Stimulated activated CD4-positive, alpha-beta T cell treated with anti-CD3 and anti-CD28 coated beads, Interleukin-4, amount 100 ng/mL, for 48 hours (primary cell): ENCODE data around the gene GPRIN2.
"Not testable (repeated sequence)": the region's sequence is repeated elsewhere in the genome, so short reads cannot be mapped to it uniquely, and the experiment has no call there.

ENCODE experiments used
- DNase-seq, 2 donors: peaks; one replicate each; pipeline ENCODE4 v3.0.0-alpha.2; 2020; ENCODE audit warnings: low read depth in 2 of 2

Gene GPRIN2

GRCh38 chr10:46537309-46537708, 19.1 kb downstream of the GPRIN2 start:
- DNase-seq: no peak

DNA sequence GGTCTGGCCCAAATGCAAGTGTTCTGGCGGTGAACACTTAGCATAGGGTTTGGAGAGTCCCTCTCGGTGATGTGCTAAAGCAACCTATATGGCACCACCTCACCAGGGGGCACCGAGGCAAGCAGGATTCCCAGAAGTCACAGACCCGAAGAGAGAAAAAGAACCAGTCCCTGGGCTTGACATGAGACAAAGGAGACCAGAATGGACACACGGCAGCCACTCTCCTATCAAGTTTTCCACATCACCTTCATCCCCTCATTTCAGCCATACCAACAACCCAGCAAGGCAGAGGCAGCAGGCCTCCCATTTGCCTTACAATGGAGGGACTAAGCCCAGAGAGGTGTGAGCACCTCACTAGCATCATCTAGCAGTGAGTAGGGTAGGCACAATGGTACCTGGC, 19.7 kb downstream of the GPRIN2 start:
- DNase-seq: no peak

DNA sequence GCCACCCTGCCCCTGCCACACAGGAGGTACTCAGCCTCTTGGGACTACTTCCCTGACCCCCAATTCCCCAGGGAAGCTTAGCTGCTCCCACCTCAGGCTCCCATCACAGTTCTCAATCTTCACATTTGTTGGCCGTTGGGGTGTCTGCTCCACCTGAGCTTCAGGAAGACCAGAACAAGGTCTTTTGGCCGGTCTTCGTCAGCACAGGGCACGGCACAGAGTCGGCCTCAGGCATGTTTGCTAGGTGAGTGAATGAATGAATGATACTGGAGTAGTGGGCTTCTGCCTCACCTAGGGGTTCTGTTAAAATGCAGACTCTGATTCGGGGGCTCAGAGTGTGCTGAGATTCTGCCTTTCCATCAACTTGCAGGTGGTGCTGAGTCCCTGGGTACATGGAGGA, 20.3 kb downstream of the GPRIN2 start:
- no peak for DNase-seq

DNA sequence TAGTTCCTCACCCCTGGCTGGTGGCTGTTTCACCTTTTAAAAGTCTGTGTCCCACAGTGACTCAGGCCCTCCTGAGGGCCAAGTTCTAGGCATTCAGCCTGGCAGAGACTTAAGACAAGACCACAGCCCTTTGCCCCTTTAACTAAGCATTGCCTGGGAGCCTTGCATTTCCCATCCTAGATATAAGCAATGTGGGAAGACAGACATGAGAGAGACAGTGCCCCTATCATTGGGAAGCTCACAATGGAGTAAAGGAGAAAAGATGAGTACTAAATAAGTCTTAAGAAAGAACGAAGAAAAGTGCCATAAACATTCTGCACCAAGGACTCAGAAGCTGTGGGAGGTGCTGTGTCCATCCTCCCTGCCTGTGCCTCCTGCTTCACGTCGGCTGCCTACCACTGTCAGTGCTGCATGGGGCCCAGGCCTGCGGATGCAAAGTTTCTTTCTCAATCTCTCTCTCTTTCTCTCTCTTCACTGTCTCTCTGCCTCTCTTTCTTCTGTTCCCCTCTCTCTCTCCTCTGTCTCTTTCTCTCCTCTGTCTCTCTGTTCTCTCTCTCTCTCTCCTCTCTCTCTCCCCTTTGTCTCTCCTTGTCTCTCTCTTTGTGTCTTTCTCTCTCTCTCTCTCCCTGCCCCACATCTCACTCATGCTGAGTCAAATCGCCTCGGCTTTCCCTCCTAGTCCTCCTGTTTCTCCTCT, 21.5 kb downstream of the GPRIN2 start:
- no peak for DNase-seq

GRCh38 chr10:46532256-46532655, 24.2 kb downstream of the GPRIN2 start:
- DNase-seq: not testable (repeated sequence)

DNA sequence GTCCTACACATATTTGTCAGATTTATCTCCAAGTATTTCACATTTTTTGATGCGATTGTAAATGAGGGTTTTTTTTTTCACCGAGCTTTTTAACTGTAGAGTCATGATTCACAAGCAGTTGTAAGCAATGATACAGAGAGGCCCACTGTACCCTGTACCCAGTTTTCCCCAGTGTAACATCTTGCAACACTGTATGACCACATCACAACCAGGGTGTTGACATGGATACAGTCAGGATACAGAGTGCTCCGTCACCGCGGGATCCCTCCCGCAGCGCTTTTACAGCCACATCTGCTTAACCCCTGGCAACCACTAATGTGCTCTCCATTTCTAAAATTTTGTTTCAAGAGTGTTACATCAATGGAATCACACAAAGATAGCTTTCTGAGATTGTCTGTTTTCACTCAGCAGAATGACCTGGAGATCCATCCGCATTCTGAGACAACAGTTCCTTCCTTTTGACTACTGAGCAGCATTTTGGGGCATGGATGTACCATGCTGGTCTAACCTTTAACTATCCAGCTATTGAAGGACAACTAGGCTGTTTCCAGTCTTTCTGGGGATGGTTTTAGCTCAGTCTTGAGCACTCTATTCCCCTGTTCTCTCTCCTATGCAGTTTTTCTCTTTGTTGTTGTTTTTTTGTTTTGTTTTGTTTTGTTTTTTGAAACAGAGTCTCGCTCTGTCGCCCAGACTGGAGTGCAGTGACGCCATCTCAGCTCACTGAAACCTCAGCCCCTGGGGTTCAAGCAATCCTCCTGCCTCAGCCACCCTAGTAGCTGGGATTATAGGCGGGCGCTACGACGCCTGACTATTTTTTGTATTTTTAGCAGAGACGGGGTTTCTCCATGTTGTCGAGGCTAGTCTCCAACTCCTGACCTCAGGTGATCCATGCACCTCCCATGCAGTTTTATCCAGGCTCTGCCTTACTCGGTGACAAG, 25.9 kb downstream of the GPRIN2 start:
- no peak for DNase-seq

GRCh38 chr10:46529742-46530141, 26.7 kb downstream of the GPRIN2 start:
- not testable (repeated sequence) for DNase-seq

DNA sequence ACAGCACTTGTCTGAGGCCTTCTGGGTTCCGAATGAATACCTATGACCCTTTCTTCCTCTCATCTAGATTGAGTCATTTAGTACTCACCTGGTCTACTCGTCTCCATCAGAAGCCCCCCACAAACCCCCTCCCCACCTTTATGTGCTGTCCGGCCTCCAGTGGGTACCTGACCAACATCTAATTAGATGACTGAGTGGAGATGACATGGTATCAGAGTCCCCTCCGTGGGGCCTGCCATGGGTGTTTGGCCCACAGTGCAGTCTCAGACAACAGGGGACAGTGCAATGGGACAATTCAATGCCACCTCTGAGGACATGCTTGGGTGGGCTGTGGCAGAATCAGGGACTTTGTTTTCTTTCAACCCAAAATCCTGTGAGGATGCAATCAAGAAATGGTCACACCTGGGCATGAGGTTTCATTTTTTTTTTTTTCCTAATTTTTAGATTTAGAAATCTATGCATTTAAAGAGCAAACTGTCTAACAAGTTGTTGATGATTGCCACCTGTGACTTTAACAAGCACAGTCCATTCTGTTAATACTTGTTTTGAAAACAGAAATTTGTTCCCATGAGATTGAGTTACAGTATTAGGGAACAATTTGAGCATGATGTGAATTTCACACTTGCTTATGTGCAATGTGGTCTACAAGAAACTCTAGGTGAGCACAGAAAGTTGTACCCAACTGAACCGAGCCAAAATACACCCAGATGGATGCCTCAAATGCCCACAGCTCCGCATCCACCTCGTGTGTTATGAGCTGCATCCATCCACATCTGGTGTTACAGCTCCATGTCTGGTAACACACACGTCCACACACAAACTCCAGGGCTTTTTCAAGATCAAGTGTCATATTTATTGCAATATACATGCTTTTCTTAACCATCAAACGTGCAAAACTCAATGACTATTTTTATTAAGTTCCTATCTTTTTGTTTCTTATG, 27.5 kb downstream of the GPRIN2 start:
- DNase-seq: no peak

DNA sequence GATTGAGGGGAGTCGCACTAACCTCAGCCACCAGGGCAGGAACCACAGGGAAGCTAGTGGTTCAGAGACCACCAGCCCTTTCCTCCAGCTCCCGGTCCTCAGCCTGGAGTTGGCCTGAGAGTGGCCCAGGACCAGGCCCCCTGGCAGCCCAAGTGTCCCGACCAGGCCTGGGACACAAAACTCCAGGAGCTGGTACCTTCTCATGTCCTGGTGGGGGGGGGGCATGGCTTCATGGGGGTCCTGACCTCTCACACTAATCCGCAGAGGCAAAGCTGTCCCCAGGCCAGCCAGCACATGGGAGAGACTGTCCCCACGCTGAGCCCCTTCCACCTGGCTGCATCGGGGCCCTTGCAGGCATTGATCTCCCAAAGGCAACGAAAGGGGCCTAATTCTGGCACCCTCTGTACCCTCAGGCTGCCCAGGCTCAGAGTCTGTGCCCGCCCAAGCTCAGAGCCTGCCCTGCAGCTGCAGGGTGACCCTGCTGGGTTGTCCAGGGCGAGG, 28.2 kb downstream of the GPRIN2 start:
- no peak for DNase-seq

GRCh38 chr10:46527241-46527811, 29.1 kb downstream of the GPRIN2 start:
- DNase-seq: no peak

GRCh38 chr10:46526682-46527038, 29.8 kb downstream of the GPRIN2 start:
- no peak for DNase-seq

- no peak for DNase-seq
Measured at GRCh38 chr10:46525824-46526681, 30.4 kb downstream of the GPRIN2 start.

DNA sequence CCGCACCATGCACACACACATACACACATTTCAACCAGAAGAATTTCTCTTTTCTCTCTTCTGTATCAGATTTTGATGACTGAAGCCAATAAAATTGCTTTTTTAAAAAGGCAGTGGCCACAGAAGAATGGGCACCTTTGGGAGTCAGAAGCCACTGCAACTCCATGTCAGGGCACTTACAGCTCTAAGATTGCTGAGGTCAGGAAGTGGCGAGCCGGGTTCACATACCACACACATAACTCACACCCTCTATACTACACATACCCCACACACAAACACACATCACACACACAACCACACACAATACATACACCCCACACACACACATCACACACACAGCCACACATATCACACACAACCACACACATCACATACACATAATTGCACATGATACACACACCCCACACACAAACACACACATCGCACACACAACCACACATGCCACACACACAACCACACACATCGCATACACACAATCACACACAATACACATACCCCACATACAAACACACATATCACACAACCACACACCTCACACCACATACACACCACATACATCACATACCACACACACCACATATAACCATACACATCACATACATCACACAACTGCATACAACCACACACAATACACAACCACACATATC, 31.2 kb downstream of the GPRIN2 start:
- DNase-seq: no peak

DNA sequence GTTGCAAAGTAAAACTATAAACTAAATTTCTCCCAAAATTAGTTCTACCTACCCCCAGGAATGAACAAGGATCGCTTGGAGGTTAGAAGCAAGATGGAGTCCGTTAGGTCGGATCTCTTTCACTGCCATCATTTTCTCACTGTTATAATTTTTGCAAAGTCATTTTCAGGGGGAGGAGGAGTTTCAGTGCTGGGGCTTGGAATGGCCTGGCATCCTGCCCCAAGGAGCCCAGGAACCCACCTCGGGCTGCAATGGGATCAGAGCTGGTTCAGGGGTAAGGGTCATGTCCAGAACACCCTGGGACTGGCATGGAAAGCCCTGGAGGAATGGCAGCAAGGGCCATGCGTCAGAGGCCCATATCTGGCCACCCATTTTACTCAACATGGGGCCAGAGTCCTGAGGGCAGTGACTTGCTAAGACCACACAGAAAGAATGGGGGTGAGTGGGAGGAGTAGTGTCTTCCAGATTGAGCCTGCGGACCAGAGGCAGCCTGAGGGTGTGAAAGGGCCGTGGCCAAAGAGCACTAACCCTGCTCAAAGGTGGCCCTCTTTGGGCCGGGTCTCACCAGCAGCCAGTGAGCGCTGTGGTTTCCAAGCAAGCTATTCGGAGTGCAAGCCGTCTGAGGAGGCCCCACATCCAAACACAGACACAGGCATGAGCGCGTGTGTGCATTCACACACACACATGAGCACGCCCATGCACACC, 31.8 kb downstream of the GPRIN2 start:
- DNase-seq: no peak

- DNase-seq: no peak
Measured at GRCh38 chr10:46523962-46524471, 32.4 kb downstream of the GPRIN2 start.

- DNase-seq: no peak
Measured at GRCh38 chr10:46523119-46523961, 33.1 kb downstream of the GPRIN2 start.

- no peak for DNase-seq
Measured at GRCh38 chr10:46522295-46523118, 34.0 kb downstream of the GPRIN2 start.
